ENCODE data around the gene ARHGAP11B. TPM values are rescaled to one million over a fixed set of nuclear protein-coding genes. Genes with fewer than 3 reads are reported as not detected.

Gene ARHGAP11B

Other genes starting within 250 kb of the ARHGAP11B start
- 1 to 10 TPM in 6 of 12 donors, under 1 TPM in 4, not detected in 2; 0.67 to 5.2 (median 1.4) TPM for gene CHRFAM7A, start 232.6 kb upstream of the ARHGAP11B start, polyA plus RNA-seq (ENCODE audit: insufficient read length in 12 of 12)
- 10 to 100 TPM in 4 of 12 donors, 1 to 10 TPM in 7, not detected in 1; 2.3 to 13.3 (median 7.7) TPM for gene GOLGA8R, start 211.9 kb upstream of the ARHGAP11B start, polyA plus RNA-seq (ENCODE audit: insufficient read length in 12 of 12)
- gene GOLGA8Q, start 74.1 kb upstream of the ARHGAP11B start, polyA plus RNA-seq (ENCODE audit: insufficient read length in 12 of 12): 10 to 100 TPM in 1 of 12 donors, 1 to 10 TPM in 6, under 1 TPM in 2, not detected in 3; 0.41 to 11.5 (median 1.5) TPM
- 1 to 10 TPM in 1 of 12 donors, under 1 TPM in 9, not detected in 2; 0.22 to 2.6 (median 0.48) TPM for gene GOLGA8H, start 22.1 kb upstream of the ARHGAP11B start, polyA plus RNA-seq (ENCODE audit: insufficient read length in 12 of 12)

Data from muscle of arm (tissue), 12 donors.